Measurements from ENCODE around the gene RNF167.

RNF167 gene

DNA sequence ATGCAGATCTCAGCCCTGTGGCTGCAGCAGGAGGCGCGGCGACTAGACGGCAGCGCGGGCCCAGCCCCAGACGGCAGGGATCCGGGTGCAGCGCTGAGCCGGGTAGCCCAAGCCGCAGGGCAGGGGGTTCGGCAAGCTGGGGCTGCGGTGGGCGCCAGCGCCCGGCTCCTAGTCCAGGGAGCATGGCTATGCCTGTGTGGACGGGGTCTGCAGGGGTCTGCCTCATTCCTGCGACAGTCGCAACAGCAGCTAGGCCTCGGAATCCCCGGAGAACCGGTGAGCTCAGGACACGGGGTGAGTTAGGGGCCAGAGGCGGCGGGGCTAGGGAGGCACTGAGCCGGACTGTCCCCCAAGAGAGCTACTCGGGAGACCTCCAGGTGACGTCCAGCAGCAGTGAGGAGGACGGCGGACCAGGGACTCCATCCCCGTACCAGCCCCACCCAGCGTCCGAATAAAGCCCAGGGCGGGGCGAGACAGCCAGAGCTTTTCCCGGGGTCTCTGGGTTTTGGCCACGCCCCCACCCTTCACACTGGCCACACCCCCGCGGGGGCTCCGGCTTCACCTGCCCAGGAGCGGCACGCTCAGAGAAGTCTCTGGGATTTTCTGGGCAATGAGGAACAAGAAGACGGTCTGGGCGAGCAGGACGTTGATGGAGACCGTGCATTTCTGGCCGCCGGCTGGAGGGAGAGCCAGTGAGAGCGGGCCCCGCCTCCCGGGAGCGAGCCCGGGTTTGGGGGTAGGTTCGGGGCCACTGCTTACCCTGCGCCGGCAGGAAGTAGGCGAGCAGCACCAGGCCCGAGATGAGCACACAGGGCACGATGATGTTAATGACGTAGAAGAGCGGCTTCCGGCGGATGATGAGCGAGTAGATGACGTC, 39.6 kb upstream of the RNF167 start:
- TF ChIP-seq, protein P1, sequence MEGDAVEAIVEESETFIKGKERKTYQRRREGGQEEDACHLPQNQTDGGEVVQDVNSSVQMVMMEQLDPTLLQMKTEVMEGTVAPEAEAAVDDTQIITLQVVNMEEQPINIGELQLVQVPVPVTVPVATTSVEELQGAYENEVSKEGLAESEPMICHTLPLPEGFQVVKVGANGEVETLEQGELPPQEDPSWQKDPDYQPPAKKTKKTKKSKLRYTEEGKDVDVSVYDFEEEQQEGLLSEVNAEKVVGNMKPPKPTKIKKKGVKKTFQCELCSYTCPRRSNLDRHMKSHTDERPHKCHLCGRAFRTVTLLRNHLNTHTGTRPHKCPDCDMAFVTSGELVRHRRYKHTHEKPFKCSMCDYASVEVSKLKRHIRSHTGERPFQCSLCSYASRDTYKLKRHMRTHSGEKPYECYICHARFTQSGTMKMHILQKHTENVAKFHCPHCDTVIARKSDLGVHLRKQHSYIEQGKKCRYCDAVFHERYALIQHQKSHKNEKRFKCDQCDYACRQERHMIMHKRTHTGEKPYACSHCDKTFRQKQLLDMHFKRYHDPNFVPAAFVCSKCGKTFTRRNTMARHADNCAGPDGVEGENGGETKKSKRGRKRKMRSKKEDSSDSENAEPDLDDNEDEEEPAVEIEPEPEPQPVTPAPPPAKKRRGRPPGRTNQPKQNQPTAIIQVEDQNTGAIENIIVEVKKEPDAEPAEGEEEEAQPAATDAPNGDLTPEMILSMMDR (IDR thresholded peaks at IDR 0.05), result no peak

DNA sequence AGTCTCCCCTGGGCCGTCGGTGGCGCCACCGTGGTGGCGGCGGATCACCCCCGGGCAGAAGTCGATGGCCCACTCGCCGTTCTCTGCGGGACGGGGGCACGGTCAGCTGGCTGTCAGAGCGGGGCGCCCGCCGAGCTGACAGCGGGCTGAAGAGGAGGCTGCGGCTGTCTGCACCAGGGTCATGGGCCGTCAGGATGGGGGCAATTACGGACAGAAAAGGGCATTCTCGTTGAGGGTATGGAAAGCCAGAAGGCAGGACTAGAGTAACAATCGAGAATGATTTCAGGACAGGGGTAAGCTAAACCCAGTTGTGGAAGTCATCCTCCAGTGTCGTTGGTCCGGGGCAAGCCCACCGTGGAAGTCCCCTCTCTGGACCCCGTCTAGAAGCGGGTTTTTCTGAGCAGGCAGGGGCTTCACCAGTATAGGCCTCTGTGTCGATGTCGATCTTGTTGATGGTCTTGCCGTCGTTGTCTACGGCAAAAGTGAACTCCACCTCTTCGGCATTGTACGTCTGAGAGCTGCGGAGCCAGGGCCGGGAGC, 38.9 kb upstream of the RNF167 start:
- TF ChIP-seq, protein P1 (IDR thresholded peaks at IDR 0.05), result no peak

DNA sequence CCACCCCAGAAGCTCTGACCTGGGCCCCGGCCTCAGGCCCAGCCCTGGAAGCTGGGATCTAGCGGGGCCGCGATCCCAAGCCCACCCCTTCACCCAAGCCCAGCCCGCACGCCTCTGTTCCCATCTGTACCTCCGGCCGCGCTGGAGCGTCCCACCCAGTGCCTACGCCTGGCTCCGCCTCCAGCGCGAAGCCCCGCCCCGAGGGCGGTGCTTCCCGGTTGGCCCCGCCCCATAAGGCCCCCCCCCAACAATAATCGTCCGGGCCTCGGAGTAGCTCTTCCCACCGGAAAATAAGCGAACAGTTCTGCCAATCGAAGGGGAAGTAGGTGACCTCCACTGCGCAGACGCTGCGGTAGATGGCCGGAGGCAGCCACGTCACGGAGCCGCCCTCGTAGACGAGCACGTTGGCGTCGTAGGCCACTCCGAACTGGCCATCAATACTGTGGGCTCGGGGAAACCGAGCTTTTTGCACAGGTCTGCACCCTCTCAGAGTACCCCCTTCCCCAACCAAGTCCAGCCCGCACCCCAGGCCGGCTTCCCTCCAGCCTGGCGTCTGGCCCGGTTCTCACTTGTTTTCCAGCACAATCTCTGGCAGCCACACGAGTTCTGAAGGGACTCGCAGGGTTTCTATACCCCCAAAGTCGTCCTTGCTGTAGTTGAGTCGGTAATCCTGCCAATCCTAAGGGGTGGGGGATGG, 38.3 kb upstream of the RNF167 start:
- TF ChIP-seq, protein P1 (IDR thresholded peaks at IDR 0.05), result no peak

DNA sequence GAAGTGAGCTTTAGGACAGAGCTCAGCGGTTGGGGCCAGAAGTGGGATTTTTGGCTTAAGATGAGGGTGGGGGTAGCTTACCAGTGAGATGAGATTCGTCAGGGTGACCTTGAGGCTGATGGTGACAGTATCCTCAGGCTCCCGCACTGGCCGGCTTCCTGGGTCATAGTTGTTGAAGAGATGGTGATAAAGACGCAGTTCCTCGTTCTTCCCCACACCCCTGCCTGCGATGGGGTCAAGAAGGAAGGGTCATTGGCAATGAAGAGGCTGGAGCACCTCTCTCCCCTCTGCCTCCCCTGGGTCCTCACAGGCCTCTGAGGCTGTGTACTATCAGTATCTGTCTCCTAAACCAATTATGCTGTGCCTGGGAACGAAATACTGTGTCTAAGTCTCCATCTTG, 37.5 kb upstream of the RNF167 start:
- TF ChIP-seq, protein P1 (IDR thresholded peaks at IDR 0.05), result no peak

DNA sequence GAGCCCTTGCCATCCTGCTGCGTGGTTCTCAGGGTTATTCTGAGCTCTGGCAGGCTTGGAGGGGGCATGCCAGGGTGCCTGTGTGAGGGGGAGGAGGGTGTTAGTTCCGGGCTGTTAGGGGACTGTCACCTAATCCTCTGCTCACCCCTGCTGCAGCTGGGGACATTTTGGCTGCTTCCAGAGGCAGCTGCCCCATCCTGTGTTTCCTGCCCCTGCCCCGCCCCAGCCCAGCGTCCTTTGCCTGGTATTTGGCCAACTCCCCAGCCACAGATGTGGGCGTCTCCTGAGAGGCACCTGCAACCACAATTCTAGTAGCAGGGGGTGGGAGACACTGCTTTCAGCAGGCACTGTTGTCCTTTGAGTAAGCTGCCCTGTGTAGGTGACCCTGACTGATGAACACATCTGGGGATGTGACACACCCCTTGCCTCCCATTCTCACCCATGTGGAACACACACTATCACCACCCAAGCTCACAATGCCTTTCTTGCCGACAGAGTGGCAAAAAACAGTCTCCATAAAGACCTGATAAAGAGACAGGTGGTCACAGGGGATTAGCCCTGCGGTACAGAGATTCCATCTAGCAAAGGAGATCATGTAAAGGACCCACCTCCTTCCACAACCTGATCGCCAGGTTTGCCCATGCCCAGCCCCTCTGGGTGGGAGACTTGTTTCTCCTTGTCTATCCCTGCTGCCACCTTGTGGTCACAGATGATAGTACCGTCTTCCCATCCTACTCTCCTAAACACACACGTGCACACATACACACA, 36.8 kb upstream of the RNF167 start, which contains the start of gene CHRNE:
TSS of gene CHRNE (minus strand) at position 48 of the 768 bp plus-strand sequence. CDS start at position 13, 35 bp downstream.
- TF ChIP-seq, protein P1 (IDR thresholded peaks at IDR 0.05), result peak; percentile 88

DNA sequence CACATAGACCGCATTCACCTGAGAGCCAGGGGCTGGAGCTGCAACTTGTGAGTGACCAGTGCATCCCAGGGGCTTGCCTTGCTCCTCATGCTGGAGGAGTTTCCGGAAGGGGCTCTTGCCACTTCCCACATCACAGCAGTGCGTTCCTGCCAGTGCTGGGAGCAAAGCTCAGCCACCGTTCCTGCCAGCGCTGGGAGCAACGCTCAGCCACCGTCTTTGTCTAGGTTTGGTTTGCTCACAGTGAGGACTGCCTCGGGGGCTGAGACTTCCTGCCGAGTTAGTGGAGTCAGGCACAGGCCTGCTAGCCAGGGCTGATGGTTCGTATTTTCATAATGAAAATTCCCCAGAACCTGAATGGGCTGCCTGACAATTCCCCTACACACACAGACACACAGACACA, 31.8 kb upstream of the RNF167 start:
- TF ChIP-seq, protein P1 (IDR thresholded peaks at IDR 0.05), result no peak

Data from LNCAP (cell line).